HepG2 (cell line): Measurements from ENCODE around the gene TNXB. TPM values are rescaled to one million over a fixed set of nuclear protein-coding genes. Genes with fewer than 3 reads are reported as not detected.
A peak's percentile ranks its signal among the peaks of the same experiment; 100 is the strongest.

Experiments used
- ADNP ChIP-seq: sonication (generic); formaldehyde crosslinking; IDR thresholded peaks from 2 replicates; pipeline ENCODE4 v1.4.0; 2020; ENCODE audit warnings: missing genetic modification reagents
- FOXC1 ChIP-seq: sonication (generic); formaldehyde crosslinking; IDR thresholded peaks from 2 replicates; pipeline ENCODE4 v1.8.0; 2022; ENCODE audit warnings: mild to moderate bottlenecking, missing genetic modification reagents, borderline replicate concordance
- GABPB1 ChIP-seq: IDR thresholded peaks from 2 replicates; pipeline ENCODE4 v1.6.1; 2016; ENCODE audit warnings: mild to moderate bottlenecking, missing genetic modification reagents, moderate library complexity, missing compliant biosample characterization
- GATAD1 ChIP-seq: IDR thresholded peaks from 2 replicates; pipeline ENCODE4 v1.6.1; 2016; ENCODE audit warnings: missing genetic modification reagents, missing compliant biosample characterization
- JUN ChIP-seq: sonication (generic); formaldehyde crosslinking; IDR thresholded peaks from 2 replicates; pipeline ENCODE4 v1.4.0; 2020; ENCODE audit warnings: mild to moderate bottlenecking, missing genetic modification reagents
- KDM6A ChIP-seq: IDR thresholded peaks from 2 replicates; pipeline ENCODE4 v1.6.1; 2016; ENCODE audit warnings: low read depth
- POGK ChIP-seq: sonication (generic); formaldehyde crosslinking; conservative IDR thresholded peaks from 2 replicates; pipeline ENCODE4 v1.8.0; 2022; ENCODE audit warnings: mild to moderate bottlenecking, moderate library complexity, missing genetic modification reagents
- PRDM4 ChIP-seq: sonication (generic); formaldehyde crosslinking; IDR thresholded peaks from 2 replicates; pipeline ENCODE4 v1.9.0; 2021; ENCODE audit warnings: missing genetic modification reagents, borderline replicate concordance
- TOE1 ChIP-seq: sonication (generic); formaldehyde crosslinking; IDR thresholded peaks from 2 replicates; pipeline ENCODE4 v1.4.0; 2020; ENCODE audit warnings: mild to moderate bottlenecking, missing genetic modification reagents
- ZBED4 ChIP-seq: sonication (generic); formaldehyde crosslinking; IDR thresholded peaks from 2 replicates; pipeline ENCODE4 v1.4.0; 2020; ENCODE audit warnings: missing genetic modification reagents, borderline replicate concordance
- ZNF263 ChIP-seq: sonication (generic); formaldehyde crosslinking; IDR thresholded peaks from 2 replicates; pipeline ENCODE4 v1.4.0; 2020; ENCODE audit warnings: missing genetic modification reagents
- ZNF558 ChIP-seq: sonication (generic); formaldehyde crosslinking; IDR thresholded peaks from 2 replicates; pipeline ENCODE4 v1.9.0; 2022; ENCODE audit warnings: mild to moderate bottlenecking, missing genetic modification reagents, borderline replicate concordance
- ZNF562 ChIP-seq: sonication (generic); formaldehyde crosslinking; IDR thresholded peaks from 2 replicates; pipeline ENCODE4 v1.8.0; 2022; ENCODE audit warnings: missing genetic modification reagents, borderline replicate concordance
- ZNF597 ChIP-seq: sonication (generic); formaldehyde crosslinking; IDR thresholded peaks from 2 replicates; pipeline ENCODE4 v1.5.0; 2020; ENCODE audit warnings: missing genetic modification reagents
- ZNF746 ChIP-seq: sonication (generic); formaldehyde crosslinking; IDR thresholded peaks from 2 replicates; pipeline ENCODE4 v1.8.0; 2022; ENCODE audit warnings: mild to moderate bottlenecking, missing genetic modification reagents
- polyA plus RNA-seq, 8 experiments: library from polyadenylated mRNA; depleted of rRNA in 3 of 8; stranded (reverse) in 7 of 8; unstranded in 1 of 8; fragments of >200 nt; fragmentation: Illumina TruSeq in 4 of 8; extraction: Trizol in 4 of 8; gene quantifications; 2 replicates each; pipeline versions ENCODE4 v1.2.1 to v1.2.3, GENCODE V29; 2011 to 2016; ENCODE audit warnings: low read depth in 4 of 8, missing spikeins in 1 of 8, mixed read lengths in 1 of 8; ENCODE audit not compliant: insufficient read depth in 1 of 8
- total RNA-seq, 5 experiments: library from RNA; depleted of rRNA; stranded (reverse); fragments of >200 nt; fragmentation: Illumina TruSeq; extraction: Trizol; gene quantifications; 2 replicates each; pipeline ENCODE4 v1.2.3, GENCODE V29; 2016; ENCODE audit warnings: low read depth in 1 of 5

The TNXB gene
- total and polyA plus RNA-seq, 2 of the 13 experiments (the other 11 are each of a cell fraction or from before 2014, with no cell fraction given), result 1.6 to 2.7 TPM

GRCh38 chr6:32047855-32048766, 61.0 kb downstream of the TNXB start (continued):
- TF ChIP-seq ZBED4 (CRISPR knock-in tag), result peak; percentile 100
- TF ChIP-seq ZNF597, result no peak
- TF ChIP-seq GATAD1 (CRISPR knock-in tag), result peak; percentile 66
- peak; percentile 63; the same call in 1 of the 2 replicates for TF ChIP-seq ZNF263 (CRISPR knock-in tag)
- TF ChIP-seq KDM6A (CRISPR knock-in tag), result 0 out of 2 replicates have a peak, but pooled peaks have one; percentile 13
- peak; percentile 74; the same call in 1 of the 2 replicates for TF ChIP-seq TOE1
- peak; percentile 64; the same call in 1 of the 2 replicates for TF ChIP-seq ADNP (CRISPR knock-in tag)
- peak; percentile 37 for TF ChIP-seq FOXC1
- peak; percentile 83 for TF ChIP-seq GABPB1 (CRISPR knock-in tag)
- no peak for TF ChIP-seq JUN (CRISPR knock-in tag)
- 0 out of 2 replicates have a peak, but pooled peaks have one; percentile 39 for TF ChIP-seq ZNF558 (CRISPR knock-in tag)
- peak; percentile 86 for TF ChIP-seq POGK (CRISPR knock-in tag)
- no peak for TF ChIP-seq ZNF562 (CRISPR knock-in tag)
- peak; percentile 52; the same call in 1 of the 2 replicates for TF ChIP-seq ZNF746 (CRISPR knock-in tag)
- TF ChIP-seq PRDM4 (CRISPR knock-in tag), result no peak
